ENCODE measurements around the gene ABCA7.

The ABCA7 gene

DNA sequence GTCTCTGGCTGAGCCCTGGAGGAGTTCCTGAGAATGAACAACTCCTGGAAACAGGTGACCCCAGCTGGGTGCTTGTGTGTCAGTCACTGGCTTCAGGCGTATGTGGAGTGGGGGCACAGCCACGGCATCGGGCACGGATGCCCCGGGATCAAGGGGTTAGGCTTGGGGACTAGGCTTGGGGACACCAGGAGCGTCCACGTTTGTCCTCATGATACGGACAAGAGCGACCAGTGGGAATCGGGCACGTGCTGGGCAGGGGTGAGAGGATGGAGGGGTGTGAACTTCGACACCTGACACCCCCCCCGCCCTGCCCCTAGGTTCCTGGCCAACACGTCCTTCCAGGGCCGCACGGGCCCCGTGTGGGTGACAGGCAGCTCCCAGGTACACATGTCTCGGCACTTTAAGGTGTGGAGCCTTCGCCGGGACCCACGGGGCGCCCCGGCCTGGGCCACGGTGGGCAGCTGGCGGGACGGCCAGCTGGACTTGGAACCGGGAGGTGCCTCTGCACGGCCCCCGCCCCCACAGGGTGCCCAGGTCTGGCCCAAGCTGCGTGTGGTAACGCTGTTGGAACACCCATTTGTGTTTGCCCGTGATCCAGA is 35.6 kb upstream of the ABCA7 start:
- Histone ChIP-seq H3K4me2 (ENCODE audit: low read depth, low read length, poor library complexity, severe bottlenecking) (no peak overlapping the region), H3K9ac (ENCODE audit: low read length) (no peak overlapping the region)

DNA sequence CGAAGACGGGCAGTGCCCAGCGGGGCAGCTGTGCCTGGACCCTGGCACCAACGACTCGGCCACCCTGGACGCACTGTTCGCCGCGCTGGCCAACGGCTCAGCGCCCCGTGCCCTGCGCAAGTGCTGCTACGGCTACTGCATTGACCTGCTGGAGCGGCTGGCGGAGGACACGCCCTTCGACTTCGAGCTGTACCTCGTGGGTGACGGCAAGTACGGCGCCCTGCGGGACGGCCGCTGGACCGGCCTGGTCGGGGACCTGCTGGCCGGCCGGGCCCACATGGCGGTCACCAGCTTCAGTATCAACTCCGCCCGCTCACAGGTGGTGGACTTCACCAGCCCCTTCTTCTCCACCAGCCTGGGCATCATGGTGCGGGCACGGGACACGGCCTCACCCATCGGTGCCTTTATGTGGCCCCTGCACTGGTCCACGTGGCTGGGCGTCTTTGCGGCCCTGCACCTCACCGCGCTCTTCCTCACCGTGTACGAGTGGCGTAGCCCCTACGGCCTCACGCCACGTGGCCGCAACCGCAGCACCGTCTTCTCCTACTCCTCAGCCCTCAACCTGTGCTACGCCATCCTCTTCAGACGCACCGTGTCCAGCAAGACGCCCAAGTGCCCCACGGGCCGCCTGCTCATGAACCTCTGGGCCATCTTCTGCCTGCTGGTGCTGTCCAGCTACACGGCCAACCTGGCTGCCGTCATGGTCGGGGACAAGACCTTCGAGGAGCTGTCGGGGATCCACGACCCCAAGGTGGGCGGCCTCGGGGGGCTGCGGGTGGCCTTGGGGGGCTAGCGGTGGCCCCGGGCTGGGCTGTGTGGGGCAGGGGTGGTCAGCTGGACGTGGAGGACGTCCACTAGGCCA is 34.9 kb upstream of the ABCA7 start:
- H4K20me1 ChIP-seq (ENCODE audit: low read depth, low read length) = no peaks in the 10 kb centered on the region
- no peaks in the 10 kb centered on the region for H3K9me3 ChIP-seq (ENCODE audit: insufficient read depth, low read length)
- H3K9ac ChIP-seq (ENCODE audit: low read length) = no peak overlapping the region
- no peaks in the 10 kb centered on the region for H3K79me2 ChIP-seq (ENCODE audit: insufficient read depth, low read length)
- no peaks in the 10 kb centered on the region for H3K36me3 ChIP-seq (ENCODE audit: low read length)
- no peak for TF ChIP-seq EZH2phosphoT487 (conservative IDR thresholded peaks at IDR 0.05; ENCODE audit: low read length)
- TF ChIP-seq, protein P1, sequence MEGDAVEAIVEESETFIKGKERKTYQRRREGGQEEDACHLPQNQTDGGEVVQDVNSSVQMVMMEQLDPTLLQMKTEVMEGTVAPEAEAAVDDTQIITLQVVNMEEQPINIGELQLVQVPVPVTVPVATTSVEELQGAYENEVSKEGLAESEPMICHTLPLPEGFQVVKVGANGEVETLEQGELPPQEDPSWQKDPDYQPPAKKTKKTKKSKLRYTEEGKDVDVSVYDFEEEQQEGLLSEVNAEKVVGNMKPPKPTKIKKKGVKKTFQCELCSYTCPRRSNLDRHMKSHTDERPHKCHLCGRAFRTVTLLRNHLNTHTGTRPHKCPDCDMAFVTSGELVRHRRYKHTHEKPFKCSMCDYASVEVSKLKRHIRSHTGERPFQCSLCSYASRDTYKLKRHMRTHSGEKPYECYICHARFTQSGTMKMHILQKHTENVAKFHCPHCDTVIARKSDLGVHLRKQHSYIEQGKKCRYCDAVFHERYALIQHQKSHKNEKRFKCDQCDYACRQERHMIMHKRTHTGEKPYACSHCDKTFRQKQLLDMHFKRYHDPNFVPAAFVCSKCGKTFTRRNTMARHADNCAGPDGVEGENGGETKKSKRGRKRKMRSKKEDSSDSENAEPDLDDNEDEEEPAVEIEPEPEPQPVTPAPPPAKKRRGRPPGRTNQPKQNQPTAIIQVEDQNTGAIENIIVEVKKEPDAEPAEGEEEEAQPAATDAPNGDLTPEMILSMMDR (IDR thresholded peaks at IDR 0.05; ENCODE audit: insufficient read depth, low read length, poor library complexity, severe bottlenecking) = no peak
- no peaks in the 10 kb centered on the region for H3K9me2 ChIP-seq (replicated peaks; ENCODE audit: insufficient read depth, low read length)
- H3K27ac ChIP-seq (ENCODE audit: low read depth, low read length) = no peak overlapping the region
- no peaks in the 10 kb centered on the region for H3K27me3 ChIP-seq (ENCODE audit: low read length)
- no peak overlapping the region for H3K4me2 ChIP-seq (ENCODE audit: low read depth, low read length, poor library complexity, severe bottlenecking)
- no peak overlapping the region for H3K4me3 ChIP-seq (ENCODE audit: insufficient read depth, low read length, poor library complexity, severe bottlenecking)
- peaks cover 11% of the 10 kb centered on the region for H3F3A ChIP-seq (ENCODE audit: insufficient read depth)
- no peak overlapping the region for H2AFZ ChIP-seq (ENCODE audit: low read depth, low read length, severe bottlenecking)

More for the DNA sequence above, 35.6 kb upstream of the ABCA7 start:
- H3K36me3 ChIP-seq (ENCODE audit: low read length) = no peaks in the 10 kb centered on the region
- H3K9me2 ChIP-seq (replicated peaks; ENCODE audit: insufficient read depth, low read length) = no peaks in the 10 kb centered on the region
- H3K79me2 ChIP-seq (ENCODE audit: insufficient read depth, low read length) = no peaks in the 10 kb centered on the region
- H3K9me3 ChIP-seq (ENCODE audit: insufficient read depth, low read length) = no peaks in the 10 kb centered on the region
- no peak overlapping the region for H2AFZ ChIP-seq (ENCODE audit: low read depth, low read length, severe bottlenecking)
- no peaks in the 10 kb centered on the region for H3K27me3 ChIP-seq (ENCODE audit: low read length)
- TF ChIP-seq, protein P1 (IDR thresholded peaks at IDR 0.05; ENCODE audit: insufficient read depth, low read length, poor library complexity, severe bottlenecking) = no peak
- TF ChIP-seq EZH2phosphoT487 (conservative IDR thresholded peaks at IDR 0.05; ENCODE audit: low read length) = no peak
- H3K27ac ChIP-seq (ENCODE audit: low read depth, low read length) = no peak overlapping the region
- H3F3A ChIP-seq (ENCODE audit: insufficient read depth) = peaks cover 11% of the 10 kb centered on the region
- H3K4me3 ChIP-seq (ENCODE audit: insufficient read depth, low read length, poor library complexity, severe bottlenecking) = no peak overlapping the region
- H4K20me1 ChIP-seq (ENCODE audit: low read depth, low read length) = no peaks in the 10 kb centered on the region

DNA sequence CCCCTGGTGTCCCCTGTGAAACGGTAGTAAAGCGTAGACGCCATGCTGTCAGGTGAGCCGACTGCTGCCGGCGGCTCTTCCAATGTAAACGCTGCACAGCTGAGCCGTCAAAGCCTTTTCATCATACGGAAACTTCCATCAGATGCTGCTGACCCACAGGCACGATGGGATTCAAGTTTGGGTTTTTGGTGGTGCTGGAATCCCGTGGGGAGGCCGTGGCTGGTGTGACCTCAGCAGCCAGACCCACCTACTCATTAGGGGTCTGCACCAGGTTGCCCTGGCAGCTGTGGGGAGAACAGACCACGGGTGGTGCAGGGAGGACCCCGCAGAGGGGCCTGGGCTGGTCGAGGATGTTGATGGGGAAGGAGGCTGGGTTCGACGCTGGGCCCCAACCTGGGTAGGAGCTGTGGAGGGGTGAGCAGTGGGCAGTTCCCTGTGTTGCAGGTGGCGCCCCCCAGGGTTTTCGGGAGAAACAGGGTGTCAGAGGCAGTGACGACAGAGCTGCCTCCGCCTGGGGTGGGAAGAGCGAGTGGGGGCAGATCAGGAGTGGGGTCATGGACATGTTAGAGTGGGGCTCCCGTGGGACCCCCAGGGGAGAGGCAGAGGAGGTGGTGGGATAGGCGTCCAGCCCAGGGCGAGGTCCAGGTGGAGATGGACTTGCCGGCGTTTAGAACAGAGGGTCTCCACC is 33.1 kb upstream of the ABCA7 start:
- Histone ChIP-seq H3K79me2 (ENCODE audit: insufficient read depth, low read length) (no peaks in the 10 kb centered on the region), H3K4me2 (ENCODE audit: low read depth, low read length, poor library complexity, severe bottlenecking) (no peak overlapping the region), H3K9me3 (ENCODE audit: insufficient read depth, low read length) (no peaks in the 10 kb centered on the region), H3K27me3 (ENCODE audit: low read length) (no peaks in the 10 kb centered on the region), H3K36me3 (ENCODE audit: low read length) (no peaks in the 10 kb centered on the region), H3K9ac (ENCODE audit: low read length) (no peak overlapping the region), H2AFZ (ENCODE audit: low read depth, low read length, severe bottlenecking) (no peak overlapping the region), H3K9me2 (replicated peaks; ENCODE audit: insufficient read depth, low read length) (no peaks in the 10 kb centered on the region), H3K4me3 (ENCODE audit: insufficient read depth, low read length, poor library complexity, severe bottlenecking) (no peak overlapping the region), H3K27ac (ENCODE audit: low read depth, low read length) (no peak overlapping the region), H4K20me1 (ENCODE audit: low read depth, low read length) (no peaks in the 10 kb centered on the region), H3F3A (ENCODE audit: insufficient read depth) (peaks cover 11% of the 10 kb centered on the region)
- TF ChIP-seq, protein P1 (IDR thresholded peaks at IDR 0.05; ENCODE audit: insufficient read depth, low read length, poor library complexity, severe bottlenecking) = no peak
- no peak for TF ChIP-seq EZH2phosphoT487 (conservative IDR thresholded peaks at IDR 0.05; ENCODE audit: low read length)

Measured in SU-DHL-6 (cell line).